ENCODE measurements around the gene HINT3.

The HINT3 gene

DNA sequence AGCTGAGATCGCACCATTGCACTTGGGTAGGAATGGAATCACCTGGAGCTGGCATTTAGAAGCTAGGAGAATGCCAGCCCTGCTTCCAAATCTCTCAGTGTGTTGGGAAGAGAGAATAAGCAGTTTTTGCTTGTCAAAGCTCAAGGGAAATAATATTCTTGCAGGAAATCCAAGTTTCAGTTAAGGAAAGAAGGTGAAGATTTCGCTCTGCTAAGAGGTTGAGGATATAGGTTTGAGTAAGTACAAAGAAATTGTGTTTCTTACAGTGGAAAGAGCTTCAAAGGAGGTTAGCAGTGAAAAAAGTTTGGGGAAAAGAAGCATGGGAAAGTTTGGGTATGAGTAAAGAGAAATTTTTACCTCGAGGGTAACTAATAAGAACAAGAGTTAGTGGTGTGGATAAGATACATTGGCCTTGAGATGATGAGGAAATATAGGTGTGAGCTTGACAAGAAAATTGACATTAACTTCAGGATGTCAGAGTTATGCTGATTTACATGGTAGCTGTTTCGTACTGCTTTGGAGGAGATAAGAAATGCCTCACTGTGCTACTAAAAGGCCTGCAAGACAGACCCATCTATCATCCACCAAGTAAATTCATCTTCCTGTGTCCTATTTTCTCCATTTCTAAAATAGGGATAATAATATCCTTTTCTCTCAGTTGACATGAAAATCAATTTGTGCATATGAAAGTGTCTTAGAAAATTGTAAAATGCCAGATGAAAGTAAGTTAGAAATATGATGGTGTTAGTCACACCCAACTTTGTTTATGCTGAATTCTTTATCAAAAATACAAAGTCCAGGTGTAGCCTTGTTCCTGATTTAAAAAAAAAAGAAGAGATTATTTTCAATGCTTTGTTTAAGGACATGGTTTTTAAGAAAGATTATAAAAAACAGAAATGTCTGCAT, 12.8 kb upstream of the HINT3 start:
- Histone ChIP-seq H3K4me3 (ENCODE audit: low read depth, low read length, poor library complexity, severe bottlenecking) (no peak overlapping the region), H3K9ac (ENCODE audit: low read length) (no peak overlapping the region), H3K9me3 (ENCODE audit: low read length) (no peaks in the 10 kb centered on the region), H3K4me2 (ENCODE audit: low read length) (no peak overlapping the region), H3K36me3 (ENCODE audit: insufficient read depth, low read length) (no peaks in the 10 kb centered on the region), H3K27ac (ENCODE audit: low read depth, low read length, poor library complexity, severe bottlenecking) (no peak overlapping the region), H3K79me2 (ENCODE audit: insufficient read depth, low read length) (no peaks in the 10 kb centered on the region), H3F3A (ENCODE audit: insufficient read depth, low read length) (no peaks in the 10 kb centered on the region), H2AFZ (ENCODE audit: low read length) (no peak overlapping the region), H3K4me1 (ENCODE audit: insufficient read depth, low read length, severe bottlenecking) (no peaks in the 10 kb centered on the region), H4K20me1 (ENCODE audit: insufficient read depth, low read length) (no peaks in the 10 kb centered on the region), H3K9me2 (ENCODE audit: low read depth, low read length) (no peaks in the 10 kb centered on the region), H3K27me3 (ENCODE audit: insufficient read depth, low read length) (no peaks in the 10 kb centered on the region)
- TF ChIP-seq EZH2 (IDR thresholded peaks at IDR 0.05; ENCODE audit: borderline replicate concordance, low read length): no peak
- TF ChIP-seq, protein P1, sequence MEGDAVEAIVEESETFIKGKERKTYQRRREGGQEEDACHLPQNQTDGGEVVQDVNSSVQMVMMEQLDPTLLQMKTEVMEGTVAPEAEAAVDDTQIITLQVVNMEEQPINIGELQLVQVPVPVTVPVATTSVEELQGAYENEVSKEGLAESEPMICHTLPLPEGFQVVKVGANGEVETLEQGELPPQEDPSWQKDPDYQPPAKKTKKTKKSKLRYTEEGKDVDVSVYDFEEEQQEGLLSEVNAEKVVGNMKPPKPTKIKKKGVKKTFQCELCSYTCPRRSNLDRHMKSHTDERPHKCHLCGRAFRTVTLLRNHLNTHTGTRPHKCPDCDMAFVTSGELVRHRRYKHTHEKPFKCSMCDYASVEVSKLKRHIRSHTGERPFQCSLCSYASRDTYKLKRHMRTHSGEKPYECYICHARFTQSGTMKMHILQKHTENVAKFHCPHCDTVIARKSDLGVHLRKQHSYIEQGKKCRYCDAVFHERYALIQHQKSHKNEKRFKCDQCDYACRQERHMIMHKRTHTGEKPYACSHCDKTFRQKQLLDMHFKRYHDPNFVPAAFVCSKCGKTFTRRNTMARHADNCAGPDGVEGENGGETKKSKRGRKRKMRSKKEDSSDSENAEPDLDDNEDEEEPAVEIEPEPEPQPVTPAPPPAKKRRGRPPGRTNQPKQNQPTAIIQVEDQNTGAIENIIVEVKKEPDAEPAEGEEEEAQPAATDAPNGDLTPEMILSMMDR (IDR thresholded peaks at IDR 0.05; ENCODE audit: low read length): no peak

DNA sequence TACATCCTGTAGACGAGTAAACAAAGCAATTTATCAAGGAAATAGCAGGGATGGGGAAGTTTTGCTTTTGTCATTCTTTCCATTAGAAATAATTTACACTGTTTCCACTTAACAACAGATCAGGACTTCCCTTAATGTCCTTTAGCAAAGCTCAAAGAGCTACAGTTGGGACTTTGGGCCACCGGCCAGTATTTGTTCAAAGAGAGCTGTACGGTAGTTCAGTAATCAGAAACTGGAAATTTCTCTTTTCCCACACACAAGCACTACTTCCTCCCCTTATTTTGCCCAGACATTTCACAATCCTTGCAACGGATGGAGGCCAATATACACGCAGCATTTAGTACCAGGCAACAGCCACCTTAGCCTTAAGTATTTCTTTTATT, 12.1 kb upstream of the HINT3 start:
- Histone ChIP-seq H3F3A (ENCODE audit: insufficient read depth, low read length) (no peaks in the 10 kb centered on the region), H3K4me3 (ENCODE audit: low read depth, low read length, poor library complexity, severe bottlenecking) (no peak overlapping the region), H3K9me3 (ENCODE audit: low read length) (no peaks in the 10 kb centered on the region), H3K4me1 (ENCODE audit: insufficient read depth, low read length, severe bottlenecking) (no peaks in the 10 kb centered on the region), H2AFZ (ENCODE audit: low read length) (no peak overlapping the region), H3K36me3 (ENCODE audit: insufficient read depth, low read length) (no peaks in the 10 kb centered on the region), H4K20me1 (ENCODE audit: insufficient read depth, low read length) (no peaks in the 10 kb centered on the region), H3K9me2 (ENCODE audit: low read depth, low read length) (no peaks in the 10 kb centered on the region), H3K79me2 (ENCODE audit: insufficient read depth, low read length) (no peaks in the 10 kb centered on the region), H3K27me3 (ENCODE audit: insufficient read depth, low read length) (no peaks in the 10 kb centered on the region), H3K9ac (ENCODE audit: low read length) (no peak overlapping the region), H3K27ac (ENCODE audit: low read depth, low read length, poor library complexity, severe bottlenecking) (no peak overlapping the region), H3K4me2 (ENCODE audit: low read length) (no peak overlapping the region)
- TF ChIP-seq, protein P1 (IDR thresholded peaks at IDR 0.05; ENCODE audit: low read length): no peak
- TF ChIP-seq EZH2 (IDR thresholded peaks at IDR 0.05; ENCODE audit: borderline replicate concordance, low read length): no peak

DNA sequence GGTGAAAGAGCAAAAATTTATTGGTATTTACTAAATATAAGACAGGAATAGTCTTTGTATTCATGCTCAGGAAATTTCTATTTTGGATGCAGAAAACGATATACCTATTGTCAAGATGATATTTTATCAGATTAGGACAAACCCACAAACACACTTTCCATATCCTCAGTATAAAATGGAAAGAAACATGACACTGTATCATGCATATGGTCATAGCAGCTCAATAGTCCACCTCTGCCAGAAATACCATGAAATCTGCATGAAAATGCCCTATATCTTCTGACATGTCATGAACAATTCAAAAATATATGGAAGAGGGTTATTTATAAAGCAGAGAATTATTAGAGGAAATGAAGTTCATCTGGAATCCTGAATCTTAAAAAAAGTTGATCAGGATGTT, 11.7 kb upstream of the HINT3 start:
- H3K9me2 ChIP-seq (ENCODE audit: low read depth, low read length): no peaks in the 10 kb centered on the region
- no peak overlapping the region for H3K9ac ChIP-seq (ENCODE audit: low read length)
- no peaks in the 10 kb centered on the region for H3F3A ChIP-seq (ENCODE audit: insufficient read depth, low read length)
- TF ChIP-seq, protein P1 (IDR thresholded peaks at IDR 0.05; ENCODE audit: low read length): no peak
- TF ChIP-seq EZH2 (IDR thresholded peaks at IDR 0.05; ENCODE audit: borderline replicate concordance, low read length): no peak
- no peak overlapping the region for H3K4me3 ChIP-seq (ENCODE audit: low read depth, low read length, poor library complexity, severe bottlenecking)
- no peaks in the 10 kb centered on the region for H3K27me3 ChIP-seq (ENCODE audit: insufficient read depth, low read length)
- H3K36me3 ChIP-seq (ENCODE audit: insufficient read depth, low read length): no peaks in the 10 kb centered on the region
- no peaks in the 10 kb centered on the region for H3K79me2 ChIP-seq (ENCODE audit: insufficient read depth, low read length)
- no peak overlapping the region for H3K27ac ChIP-seq (ENCODE audit: low read depth, low read length, poor library complexity, severe bottlenecking)
- H2AFZ ChIP-seq (ENCODE audit: low read length): no peak overlapping the region
- H3K4me2 ChIP-seq (ENCODE audit: low read length): no peak overlapping the region
- H4K20me1 ChIP-seq (ENCODE audit: insufficient read depth, low read length): no peaks in the 10 kb centered on the region
- no peaks in the 10 kb centered on the region for H3K4me1 ChIP-seq (ENCODE audit: insufficient read depth, low read length, severe bottlenecking)
- no peaks in the 10 kb centered on the region for H3K9me3 ChIP-seq (ENCODE audit: low read length)

Data from OCI-LY1 (cell line).